Sigmoid colon (tissue), 7 donors: Measurements from ENCODE around the gene PARP9. TPM values are rescaled to one million over a fixed set of nuclear protein-coding genes. Genes with fewer than 3 reads are reported as not detected.
A peak's percentile ranks its signal among the peaks of the same experiment; 100 is the strongest.

Source experiments
- DNase-seq: peaks from one replicate; pipeline ENCODE4 v3.0.0-alpha.2; 2019
- H3K27ac ChIP-seq, 4 donors: fragments of 200-600 bp; sonication (generic); one replicate each; pipeline ENCODE4 v1.5.1; 2016 to 2019; ENCODE audit warnings: mild to moderate bottlenecking in 1 of 4
- H3K27me3 ChIP-seq, 3 donors: fragments of 200-600 bp; sonication (generic); one replicate each; pipeline ENCODE4 v1.5.1; 2019; ENCODE audit warnings: mild to moderate bottlenecking in 1 of 3
- H3K36me3 ChIP-seq, 4 donors: fragments of 200-600 bp; sonication (generic); one replicate each; pipeline ENCODE4 v1.5.1; 2016 to 2019
- H3K4me1 ChIP-seq, 4 donors: fragments of 200-600 bp; sonication (generic); one replicate each; pipeline ENCODE4 v1.5.1; 2017 to 2019
- H3K4me3 ChIP-seq, 4 donors: fragments of 200-600 bp; sonication (generic); one replicate each; pipeline ENCODE4 v1.5.1; 2017 to 2019; ENCODE audit warnings: mild to moderate bottlenecking in 2 of 4, moderate library complexity in 1 of 4
- H3K9me3 ChIP-seq, 4 donors: fragments of 200-600 bp in 3 of 4; sonication (generic) in 3 of 4; one replicate each; pipeline versions ENCODE4 v1.5.1 to v1.6.1; 2013 to 2019
- EP300 ChIP-seq, 4 donors: sonication (generic); formaldehyde crosslinking; IDR thresholded peaks; one replicate each; pipeline ENCODE4 v1.6.1; 2017; ENCODE audit warnings: antibody characterized with exemption in 4 of 4
- POLR2A ChIP-seq, 2 donors: fragments of 450-650 bp; IDR thresholded peaks; one replicate each; pipeline ENCODE4 v1.6.1; 2016; ENCODE audit warnings: antibody characterized with exemption in 2 of 2, mild to moderate bottlenecking in 2 of 2, moderate library complexity in 2 of 2
- POLR2AphosphoS5 ChIP-seq, 4 donors: sonication (generic); formaldehyde crosslinking; IDR thresholded peaks; one replicate each; pipeline ENCODE4 v1.6.1; 2017; ENCODE audit warnings: antibody characterized with exemption in 4 of 4
- WGBS, 2 donors: extraction: QIAGEN DNeasy Blood & Tissue Kit; methylation state at CpG; one replicate each; pipeline ENCODE4 v1.1.7; 2013; 5-methylcytosine and 5-hydroxymethylcytosine counted together
- intact Hi-C: fragments of 100-400 bp; cut with DNase I; formaldehyde crosslinking; loops from one replicate; pipeline ENCODE4 v1.15.1; 2023
- polyA plus RNA-seq, 3 donors: library from polyadenylated mRNA; stranded (reverse); fragments of 200-250 nt; gene quantifications; one replicate each; pipeline ENCODE4 v1.2.3, GENCODE V29; 2013
- total RNA-seq, 4 donors: library from RNA; depleted of rRNA; stranded (reverse); fragments of >200 nt; gene quantifications; one replicate each; pipeline ENCODE4 v1.1.0, GENCODE V29; 2016
- TF ChIP-seq, protein P1 (sequence below), 4 experiments: fragments of 450-650 bp in 3 of 4; fragments of 200-600 bp in 1 of 4; IDR thresholded peaks; one replicate each; pipeline ENCODE4 v1.5.1; 2016 to 2019; ENCODE audit warnings: antibody characterized with exemption in 4 of 4, mild to moderate bottlenecking in 3 of 4, moderate library complexity in 2 of 4
- donor health status: healthy with polysubstance abuse.
- donor health status: Bipolar disorder and iron deficiency.
- donor health status: healthy.

The PARP9 gene
- 10 to 100 TPM; 24.5 to 43.0 (median 35.3) TPM for total RNA-seq
- polyA plus RNA-seq = 10 to 100 TPM; 20.4 to 48.4 (median 26.8) TPM

DNA sequence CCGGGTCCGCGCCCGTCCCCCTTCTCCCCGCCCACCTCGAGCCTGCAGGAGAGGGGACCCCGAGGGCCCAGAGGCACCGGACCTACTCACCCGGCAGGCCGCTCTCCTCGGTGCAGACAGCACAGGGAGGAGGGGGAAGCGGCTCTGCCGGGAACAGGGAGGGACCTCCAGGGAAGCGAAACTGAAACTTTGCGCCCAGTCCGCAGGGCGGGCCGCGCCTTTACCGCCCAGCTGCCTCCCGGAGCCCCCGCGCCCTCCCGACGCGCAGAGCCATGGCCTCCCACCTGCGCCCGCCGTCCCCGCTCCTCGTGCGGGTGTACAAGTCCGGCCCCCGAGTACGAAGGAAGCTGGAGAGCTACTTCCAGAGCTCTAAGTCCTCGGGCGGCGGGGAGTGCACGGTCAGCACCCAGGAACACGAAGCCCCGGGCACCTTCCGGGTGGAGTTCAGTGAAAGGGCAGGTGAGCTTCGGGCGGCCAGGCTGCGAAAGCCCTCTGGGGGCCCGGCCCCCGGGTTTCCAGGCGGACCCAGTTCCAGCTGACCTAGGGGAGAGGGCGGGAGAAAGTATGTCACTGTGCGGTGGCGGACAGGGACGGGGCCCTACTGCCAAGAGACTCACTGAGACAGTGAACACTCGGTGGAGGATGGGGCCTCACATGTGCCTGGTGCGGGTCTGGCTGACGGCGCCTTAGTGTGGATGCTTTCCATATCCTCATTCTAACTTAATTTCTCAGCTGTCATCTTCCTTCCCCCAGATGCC, at the start of gene PARP9, which contains the start of gene DTX3L:
PARP9 (minus strand) TSS at position 146 of the 758 bp plus-strand sequence. CDS start 4,680 bp downstream, outside the sequence.
DTX3L (plus strand) TSS at position 184 of the 758 bp plus-strand sequence; CDS start at position 273, 89 bp downstream.
- peaks cover 0 to 38% (median 6%) of the 10 kb centered on the region in 4 donors for H3K36me3 ChIP-seq
- no peak for TF ChIP-seq EP300 (IDR thresholded peaks at IDR 0.05)
- TF ChIP-seq POLR2AphosphoS5 (IDR thresholded peaks at IDR 0.05) = peak; percentile 62 to 91 (median 88)
- TF ChIP-seq, protein P1, sequence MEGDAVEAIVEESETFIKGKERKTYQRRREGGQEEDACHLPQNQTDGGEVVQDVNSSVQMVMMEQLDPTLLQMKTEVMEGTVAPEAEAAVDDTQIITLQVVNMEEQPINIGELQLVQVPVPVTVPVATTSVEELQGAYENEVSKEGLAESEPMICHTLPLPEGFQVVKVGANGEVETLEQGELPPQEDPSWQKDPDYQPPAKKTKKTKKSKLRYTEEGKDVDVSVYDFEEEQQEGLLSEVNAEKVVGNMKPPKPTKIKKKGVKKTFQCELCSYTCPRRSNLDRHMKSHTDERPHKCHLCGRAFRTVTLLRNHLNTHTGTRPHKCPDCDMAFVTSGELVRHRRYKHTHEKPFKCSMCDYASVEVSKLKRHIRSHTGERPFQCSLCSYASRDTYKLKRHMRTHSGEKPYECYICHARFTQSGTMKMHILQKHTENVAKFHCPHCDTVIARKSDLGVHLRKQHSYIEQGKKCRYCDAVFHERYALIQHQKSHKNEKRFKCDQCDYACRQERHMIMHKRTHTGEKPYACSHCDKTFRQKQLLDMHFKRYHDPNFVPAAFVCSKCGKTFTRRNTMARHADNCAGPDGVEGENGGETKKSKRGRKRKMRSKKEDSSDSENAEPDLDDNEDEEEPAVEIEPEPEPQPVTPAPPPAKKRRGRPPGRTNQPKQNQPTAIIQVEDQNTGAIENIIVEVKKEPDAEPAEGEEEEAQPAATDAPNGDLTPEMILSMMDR (IDR thresholded peaks at IDR 0.05) = no peak
- peak; percentile 52 to 62 for TF ChIP-seq POLR2A (IDR thresholded peaks at IDR 0.05)
- peak within 1 kb of the TSS; percentile 90 to 95 (median 92) for H3K27ac ChIP-seq
- peak within 1 kb of the TSS; percentile 69 to 81 (median 74) for H3K4me3 ChIP-seq
- no peaks in the 10 kb centered on the region for H3K27me3 ChIP-seq
- intact Hi-C loops = loop anchor here (1.0 to 10.0 kb wide), 4 partner anchors 52 to 230 kb away; partner anchors contain the start of genes HSPBAP1, KPNA1, SLC49A4 and WDR5B
- peaks cover 0 to 65% (median 45%) of the 10 kb centered on the region in 4 donors for H3K4me1 ChIP-seq
- WGBS, 2 donors = 1% methylated on average over 56 of the region's 56 CpGs
- peak; percentile 93 for DNase-seq
- no peaks in the 10 kb centered on the region for H3K9me3 ChIP-seq

DNA sequence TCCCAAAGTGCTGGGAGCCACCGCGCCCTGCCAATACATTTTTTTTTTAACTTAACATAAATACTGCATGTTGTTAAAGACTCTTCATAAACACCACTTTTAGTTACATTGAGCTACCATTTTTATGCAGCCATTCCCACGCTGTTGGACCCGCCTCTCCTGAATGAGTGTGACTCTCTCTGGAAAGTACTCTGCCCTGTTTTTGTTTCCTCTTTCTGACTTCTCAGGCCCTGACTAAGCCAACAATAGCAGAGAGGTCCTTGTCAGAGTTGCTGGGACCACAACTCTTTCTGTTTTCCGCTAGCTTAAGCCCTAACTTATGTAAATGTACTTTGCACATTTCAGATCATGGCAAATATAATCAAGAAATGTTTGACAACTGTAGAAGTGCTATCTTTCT, 48.6 kb upstream of the PARP9 start:
- Histone ChIP-seq H3K27me3 (no peaks in the 10 kb centered on the region), H3K4me1 (no peaks in the 10 kb centered on the region), H3K36me3 (no peaks in the 10 kb centered on the region), H3K4me3 (no peak overlapping the region), H3K27ac (no peak overlapping the region), H3K9me3 (no peaks in the 10 kb centered on the region)
- intact Hi-C loops = no loop called here
- DNase-seq = no peak
- TF ChIP-seq POLR2A (IDR thresholded peaks at IDR 0.05) (no peak), EP300 (IDR thresholded peaks at IDR 0.05) (no peak), POLR2AphosphoS5 (IDR thresholded peaks at IDR 0.05) (no peak)
- TF ChIP-seq, protein P1 (IDR thresholded peaks at IDR 0.05) = no peak
- 81 to 86% methylated on average over 5 of the region's 5 CpGs for WGBS, 2 donors

GRCh38 chr3:122609798-122610559, 45.9 kb upstream of the PARP9 start:
- 78 to 84% methylated on average over 7 of the region's 7 CpGs for WGBS, 2 donors
- no peak for DNase-seq
- TF ChIP-seq POLR2A (IDR thresholded peaks at IDR 0.05) (no peak), EP300 (IDR thresholded peaks at IDR 0.05) (no peak), POLR2AphosphoS5 (IDR thresholded peaks at IDR 0.05) (no peak)
- TF ChIP-seq, protein P1 (IDR thresholded peaks at IDR 0.05) = no peak
- no peak overlapping the region for H3K4me3 ChIP-seq
- intact Hi-C loops = no loop called here
- H3K27me3 ChIP-seq = no peaks in the 10 kb centered on the region
- no peaks in the 10 kb centered on the region for H3K4me1 ChIP-seq
- H3K36me3 ChIP-seq = no peaks in the 10 kb centered on the region
- no peak overlapping the region for H3K27ac ChIP-seq
- H3K9me3 ChIP-seq = no peaks in the 10 kb centered on the region

DNA sequence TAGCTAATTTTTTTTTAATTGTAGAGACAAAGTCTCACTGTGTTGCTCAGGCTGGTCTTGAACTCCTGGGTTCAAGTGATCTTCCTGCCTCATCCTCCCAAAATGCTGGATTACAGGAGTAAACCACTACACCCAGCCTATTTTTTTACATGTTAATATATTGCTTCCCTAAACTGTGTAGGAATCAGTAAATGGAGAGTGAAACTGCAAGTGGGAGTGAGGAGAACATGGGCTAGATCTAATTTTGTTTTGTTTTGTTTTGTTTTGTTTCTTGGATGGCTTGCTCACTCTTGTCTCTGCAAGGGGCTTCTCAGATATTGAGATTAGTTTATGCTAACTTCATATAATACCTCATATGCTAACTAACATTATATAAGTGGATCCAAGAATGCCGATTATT, 44.8 kb upstream of the PARP9 start:
- Histone ChIP-seq H3K27ac (no peak overlapping the region), H3K4me3 (no peak overlapping the region), H3K4me1 (no peaks in the 10 kb centered on the region), H3K27me3 (no peaks in the 10 kb centered on the region), H3K9me3 (no peaks in the 10 kb centered on the region), H3K36me3 (no peaks in the 10 kb centered on the region)
- TF ChIP-seq, protein P1 (IDR thresholded peaks at IDR 0.05) = no peak
- no peak for TF ChIP-seq POLR2AphosphoS5 (IDR thresholded peaks at IDR 0.05)
- no peak for TF ChIP-seq POLR2A (IDR thresholded peaks at IDR 0.05)
- no peak for TF ChIP-seq EP300 (IDR thresholded peaks at IDR 0.05)
- 90 to 97% methylated on average over 1 of the region's 1 CpG for WGBS, 2 donors
- intact Hi-C loops = no loop called here
- no peak for DNase-seq
